H9 (cell line): ENCODE measurements around the gene NHLRC1. TPM values are rescaled to one million over a fixed set of nuclear protein-coding genes. Genes with fewer than 3 reads are reported as not detected.
A peak's percentile ranks its signal among the peaks of the same experiment; 100 is the strongest.

Experiments
- DNase-seq: peaks from one replicate; pipeline ENCODE4 v3.0.0-alpha.2; 2017
- H2AFZ ChIP-seq: one replicate; pipeline ENCODE4 v1.6.1; 2013; ENCODE audit warnings: mild to moderate bottlenecking, low read length, control low read depth, moderate library complexity
- H2AK5ac ChIP-seq: 2 replicates; pipeline ENCODE4 v1.6.1; 2013; ENCODE audit warnings: low read length, control low read depth, mixed read lengths; ENCODE audit not compliant: insufficient read length
- H2BK120ac ChIP-seq: one replicate; pipeline ENCODE4 v1.6.1; 2013; ENCODE audit warnings: low read depth, mild to moderate bottlenecking, low read length, control low read depth, inconsistent platforms; ENCODE audit not compliant: poor library complexity, severe bottlenecking
- H2BK12ac ChIP-seq: 2 replicates; pipeline ENCODE4 v1.6.1; 2013; ENCODE audit warnings: low read length, control low read depth, mixed read lengths, low read depth; ENCODE audit not compliant: insufficient read length
- H2BK15ac ChIP-seq: 2 replicates; pipeline ENCODE4 v1.6.1; 2013; ENCODE audit warnings: low read depth, low read length, control low read depth
- H2BK20ac ChIP-seq: one replicate; pipeline ENCODE4 v1.6.1; 2013; ENCODE audit warnings: low read depth, mild to moderate bottlenecking, low read length, control low read depth, inconsistent platforms; ENCODE audit not compliant: poor library complexity, severe bottlenecking
- H2BK5ac ChIP-seq: 2 replicates; pipeline ENCODE4 v1.6.1; 2013; ENCODE audit warnings: low read length, control low read depth, mixed read lengths; ENCODE audit not compliant: insufficient read length
- H3K14ac ChIP-seq: 2 replicates; pipeline ENCODE4 v1.6.1; 2013; ENCODE audit warnings: low read length, control low read depth; ENCODE audit not compliant: insufficient read depth
- H3K18ac ChIP-seq: 2 replicates; pipeline ENCODE4 v1.6.1; 2013; ENCODE audit warnings: low read depth, mild to moderate bottlenecking, mixed read lengths, low read length, control low read depth; ENCODE audit not compliant: insufficient read length
- H3K23ac ChIP-seq: 2 replicates; pipeline ENCODE4 v1.6.1; 2013; ENCODE audit warnings: low read length, control low read depth, mixed read lengths, low read depth; ENCODE audit not compliant: insufficient read length
- H3K23me2 ChIP-seq: 2 replicates; pipeline ENCODE4 v1.6.1; 2013; ENCODE audit warnings: low read depth, mild to moderate bottlenecking, mixed read lengths, low read length, control low read depth; ENCODE audit not compliant: insufficient read length, poor library complexity, severe bottlenecking
- H3K27ac ChIP-seq: 2 replicates; pipeline ENCODE4 v1.5.1; 2013; ENCODE audit warnings: low read length, control low read depth, mixed read lengths, low read depth; ENCODE audit not compliant: insufficient read length
- H3K27me3 ChIP-seq: 2 replicates; pipeline ENCODE4 v1.6.1; 2013; ENCODE audit warnings: low read length, control low read depth, inconsistent platforms; ENCODE audit not compliant: insufficient read depth
- H3K4ac ChIP-seq: 2 replicates; pipeline ENCODE4 v1.6.1; 2013; ENCODE audit warnings: low read depth, mild to moderate bottlenecking, control low read depth, inconsistent platforms, low read length, moderate library complexity
- H3K4me1 ChIP-seq: 2 replicates; pipeline ENCODE4 v1.6.1; 2013; ENCODE audit warnings: low read length, control low read depth, inconsistent platforms; ENCODE audit not compliant: insufficient read depth
- H3K4me2 ChIP-seq: 2 replicates; pipeline ENCODE4 v1.6.1; 2013; ENCODE audit warnings: low read length, control low read depth, mixed read lengths; ENCODE audit not compliant: insufficient read length, insufficient read depth
- H3K56ac ChIP-seq: 2 replicates; pipeline ENCODE4 v1.6.1; 2013; ENCODE audit warnings: low read depth, mild to moderate bottlenecking, mixed read lengths, low read length, control low read depth; ENCODE audit not compliant: insufficient read length
- H3K79me1 ChIP-seq: 2 replicates; pipeline ENCODE4 v1.6.1; 2013; ENCODE audit warnings: low read depth, mild to moderate bottlenecking, moderate library complexity, low read length, control low read depth, inconsistent platforms; ENCODE audit not compliant: insufficient read depth, poor library complexity, severe bottlenecking
- H3K79me2 ChIP-seq: 2 replicates; pipeline ENCODE4 v1.6.1; 2013; ENCODE audit warnings: low read length, control low read depth, inconsistent platforms; ENCODE audit not compliant: insufficient read depth
- H3K9ac ChIP-seq: 2 replicates; pipeline ENCODE4 v1.6.1; 2013; ENCODE audit warnings: low read length, control low read depth, mixed read lengths; ENCODE audit not compliant: insufficient read length; ENCODE audit errors: extremely low read depth
- H3K9me3 ChIP-seq: one replicate; pipeline ENCODE4 v1.6.1; 2013; ENCODE audit warnings: low read depth, low read length, inconsistent platforms; ENCODE audit not compliant: control insufficient read depth
- H3T11ph ChIP-seq: one replicate; pipeline ENCODE4 v1.6.1; 2013; ENCODE audit warnings: mild to moderate bottlenecking, low read length, control low read depth, inconsistent platforms
- H4K20me1 ChIP-seq: one replicate; pipeline ENCODE4 v1.6.1; 2013; ENCODE audit not compliant: control insufficient read depth, insufficient read length, insufficient read depth
- H4K5ac ChIP-seq: 2 replicates; pipeline ENCODE4 v1.6.1; 2013; ENCODE audit warnings: low read depth, mild to moderate bottlenecking, mixed read lengths, low read length, control low read depth; ENCODE audit not compliant: insufficient read length
- H4K8ac ChIP-seq: replicated peaks from 2 replicates; pipeline ENCODE4 v1.6.1; 2013; ENCODE audit warnings: low read length, control low read depth, mixed read lengths, low read depth; ENCODE audit not compliant: insufficient read length
- H4K91ac ChIP-seq: 2 replicates; pipeline ENCODE4 v1.6.1; 2013; ENCODE audit warnings: low read depth, mild to moderate bottlenecking, moderate library complexity, mixed read lengths, low read length, control low read depth; ENCODE audit not compliant: insufficient read length
- H3K27ac Mint-ChIP-seq, 3 experiments: 2 replicates in 2 of 3; 3 replicates in 1 of 3; pipeline ENCODE4 v1.8.0; 2020 to 2021; ENCODE audit warnings: mixed read lengths in 3 of 3, mild to moderate bottlenecking in 1 of 3, moderate library complexity in 1 of 3
- H3K27me3 Mint-ChIP-seq: 2 replicates; pipeline ENCODE4 v1.8.0; 2021; ENCODE audit warnings: low read depth, mild to moderate bottlenecking, moderate library complexity, mixed read lengths
- H3K36me3 Mint-ChIP-seq, 3 experiments: 2 replicates in 2 of 3; 3 replicates in 1 of 3; pipeline ENCODE4 v1.8.0; 2020 to 2021; ENCODE audit warnings: low read depth in 3 of 3, mixed read lengths in 3 of 3; ENCODE audit not compliant: insufficient read depth in 1 of 3
- H3K4me1 Mint-ChIP-seq, 2 experiments: 2 replicates each; pipeline ENCODE4 v1.8.0; 2020; ENCODE audit warnings: mixed read lengths in 2 of 2
- H3K4me3 Mint-ChIP-seq, 2 experiments: 2 replicates in 1 of 2; 3 replicates in 1 of 2; pipeline ENCODE4 v1.8.0; 2020 to 2021; ENCODE audit warnings: mild to moderate bottlenecking in 2 of 2, mixed read lengths in 2 of 2, moderate library complexity in 1 of 2
- H3K9me3 Mint-ChIP-seq, 2 experiments: 2 replicates in 1 of 2; 3 replicates in 1 of 2; pipeline ENCODE4 v1.8.0; 2020; ENCODE audit warnings: mild to moderate bottlenecking in 2 of 2, mixed read lengths in 2 of 2, moderate library complexity in 1 of 2
- WGBS: extraction: QIAGEN DNeasy Blood & Tissue Kit; methylation state at CpG from one replicate; pipeline ENCODE4 v1.1.7; 2013; ENCODE audit warnings: missing lambda C conversion rate, low lambda C conversion rate, mixed read lengths; ENCODE audit not compliant: insufficient read length; ENCODE audit errors: extremely low coverage; 5-methylcytosine and 5-hydroxymethylcytosine counted together
- total RNA-seq: library from RNA; stranded (reverse); gene quantifications from 2 replicates; pipeline ENCODE4 v1.2.1, GENCODE V29; 2021
- TF ChIP-seq, protein P1 (sequence below): fragments of 200-600 bp; sonication (generic); conservative IDR thresholded peaks from 3 replicates; pipeline ENCODE4 v1.8.0; 2021; ENCODE audit warnings: antibody characterized with exemption, mild to moderate bottlenecking

Gene NHLRC1
- total RNA-seq, 1 experiment from 2014 or later = 1.5 TPM

DNA sequence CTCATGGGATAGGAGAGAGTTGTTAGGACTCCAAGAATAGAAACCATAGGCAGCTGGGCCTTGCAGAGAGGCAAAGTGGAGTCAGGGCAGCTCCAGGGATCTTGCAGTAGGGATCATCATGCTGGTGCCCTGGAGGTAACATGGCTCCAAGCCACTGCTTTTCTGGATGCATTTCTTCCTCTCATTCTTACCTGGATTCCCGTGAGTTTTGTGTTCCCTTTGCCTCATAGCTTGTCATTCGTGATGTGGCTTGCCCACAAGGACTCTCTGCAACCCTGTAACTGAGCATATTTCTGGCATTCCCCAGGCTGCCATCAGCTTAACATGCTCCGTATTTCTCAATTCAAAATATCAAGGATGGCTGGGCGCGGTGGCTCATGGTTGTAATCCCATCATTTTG, 5.3 kb downstream of the NHLRC1 start:
- no peak overlapping the region for H2BK20ac ChIP-seq
- H2BK120ac ChIP-seq = no peak overlapping the region
- no peaks in the 10 kb centered on the region for H3K79me1 ChIP-seq
- H2AFZ ChIP-seq = no peak overlapping the region
- TF ChIP-seq, protein P1, sequence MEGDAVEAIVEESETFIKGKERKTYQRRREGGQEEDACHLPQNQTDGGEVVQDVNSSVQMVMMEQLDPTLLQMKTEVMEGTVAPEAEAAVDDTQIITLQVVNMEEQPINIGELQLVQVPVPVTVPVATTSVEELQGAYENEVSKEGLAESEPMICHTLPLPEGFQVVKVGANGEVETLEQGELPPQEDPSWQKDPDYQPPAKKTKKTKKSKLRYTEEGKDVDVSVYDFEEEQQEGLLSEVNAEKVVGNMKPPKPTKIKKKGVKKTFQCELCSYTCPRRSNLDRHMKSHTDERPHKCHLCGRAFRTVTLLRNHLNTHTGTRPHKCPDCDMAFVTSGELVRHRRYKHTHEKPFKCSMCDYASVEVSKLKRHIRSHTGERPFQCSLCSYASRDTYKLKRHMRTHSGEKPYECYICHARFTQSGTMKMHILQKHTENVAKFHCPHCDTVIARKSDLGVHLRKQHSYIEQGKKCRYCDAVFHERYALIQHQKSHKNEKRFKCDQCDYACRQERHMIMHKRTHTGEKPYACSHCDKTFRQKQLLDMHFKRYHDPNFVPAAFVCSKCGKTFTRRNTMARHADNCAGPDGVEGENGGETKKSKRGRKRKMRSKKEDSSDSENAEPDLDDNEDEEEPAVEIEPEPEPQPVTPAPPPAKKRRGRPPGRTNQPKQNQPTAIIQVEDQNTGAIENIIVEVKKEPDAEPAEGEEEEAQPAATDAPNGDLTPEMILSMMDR = no peak
- H3K18ac ChIP-seq = no peak overlapping the region
- Mint-ChIP-seq H3K4me1 (peaks cover 3 to 4% of the 10 kb centered on the region in 2 experiments; a peak in 3 of 4 replicates), H3K9me3 (no peaks in the 10 kb centered on the region; a peak in 1 of 5 replicates), H3K27me3 (peaks cover 14% of the 10 kb centered on the region), H3K36me3 (no peaks in the 10 kb centered on the region), H3K27ac (peak overlapping the region in 1 of 3 experiments; percentile 30; a peak in 1 of 7 replicates), H3K4me3 (no peak overlapping the region)
- H2BK15ac ChIP-seq = no peak overlapping the region
- H2AK5ac ChIP-seq = no peak overlapping the region
- H3K23me2 ChIP-seq = no peaks in the 10 kb centered on the region
- no peak overlapping the region for H2BK5ac ChIP-seq
- no peak overlapping the region for H4K8ac ChIP-seq
- H4K20me1 ChIP-seq = no peaks in the 10 kb centered on the region
- no peaks in the 10 kb centered on the region for H3K9me3 ChIP-seq
- no peak overlapping the region for H3K4ac ChIP-seq
- no peak overlapping the region for H3K14ac ChIP-seq
- no peak overlapping the region for H3K56ac ChIP-seq
- no peak for DNase-seq
- WGBS = no CpG with 5 or more reads among the region's 5 CpGs
- H3K27me3 ChIP-seq = no peaks in the 10 kb centered on the region
- H3K4me1 ChIP-seq = no peaks in the 10 kb centered on the region
- no peak overlapping the region for H3K27ac ChIP-seq
- H3K79me2 ChIP-seq = no peaks in the 10 kb centered on the region
- no peak overlapping the region for H3K23ac ChIP-seq
- no peak overlapping the region for H3K9ac ChIP-seq
- no peak overlapping the region for H4K91ac ChIP-seq
- H2BK12ac ChIP-seq = no peak overlapping the region
- no peak overlapping the region for H4K5ac ChIP-seq
- no peak overlapping the region for H3K4me2 ChIP-seq
- H3T11ph ChIP-seq = no peak overlapping the region
